ENCODE results near the gene HPRT1. TPM values are rescaled to one million over a fixed set of nuclear protein-coding genes. Genes with fewer than 3 reads are reported as not detected.

Gene HPRT1
- total RNA-seq (2022) = 48.0 and 50.2 TPM in 2 replicates
- percentile 71 among the genes with signal in this experiment for Bru-seq, nascent RNA
- percentile 67 among the genes with signal in this experiment for BruChase-seq, experiment 1, labeled RNA remaining after a 2-hour chase
- percentile 73 among the genes with signal in this experiment for BruChase-seq, experiment 2, labeled RNA remaining after a 6-hour chase
- long read RNA-seq, transcript HPRT1-201 (9 exons, 1,407 nt) = major isoform, 5 of 7 reads
- long read RNA-seq, partial matches to known transcripts = 0 of 7 reads
- long read RNA-seq, other reads (novel, unspliced or antisense) = 2 of 7 reads

- H3K4me1 Mint-ChIP-seq (ENCODE audit: low read depth, unreplicated experiment) = no peaks in the 10 kb centered on the region
- H3K27me3 Mint-ChIP-seq (ENCODE audit: insufficient read depth, unreplicated experiment) = no peaks in the 10 kb centered on the region
- intact Hi-C loops (cut with micrococcal nuclease; ENCODE audit: unreplicated experiment) = no loop called here
- peak within 1 kb of the TSS; percentile 84 for H3K4me3 Mint-ChIP-seq (ENCODE audit: unreplicated experiment)
- peaks cover 5% of the 10 kb centered on the region; the same call in 1 of the 2 replicates for H3K4me1 ChIP-seq
- DNase-seq = peak; percentile 80 to 82
- H3K27ac Mint-ChIP-seq (ENCODE audit: unreplicated experiment) = peak within 1 kb of the TSS; percentile 81
- H3K27me3 ChIP-seq (replicated peaks; ENCODE audit: control insufficient read depth, insufficient read depth, low read length) = no peaks in the 10 kb centered on the region
- no TSS peak for BruUV-seq (replicated peaks)
- TF ChIP-seq CTCF (IDR thresholded peaks at IDR 0.05; ENCODE audit: insufficient read depth in 1 of 2, low read depth in 1 of 2, low read length in 1 of 2, severe bottlenecking in 1 of 2, unreplicated experiment in 1 of 2) = no peak
- no peaks in the 10 kb centered on the region for H3K36me3 Mint-ChIP-seq (ENCODE audit: insufficient read depth, unreplicated experiment)
- H3K36me3 ChIP-seq (ENCODE audit: control insufficient read depth, insufficient read depth, low read length) = no peaks in the 10 kb centered on the region
- ChIA-PET POLR2A (interaction anchor here (1.0 kb wide), 1 partner anchor 476 kb away, joined by 4 read pairs; no protein-coding TSS in a partner anchor), CTCF (no interaction called here)
- no peaks in the 10 kb centered on the region for H3K9me3 ChIP-seq
- peak within 1 kb of the TSS; percentile 66 for H3K4me3 ChIP-seq (ENCODE audit: low read depth, low read length)
- H3K9me3 Mint-ChIP-seq (ENCODE audit: unreplicated experiment) = no peaks in the 10 kb centered on the region
Measured at GRCh38 chrX:134460005-134460861, at the start of gene HPRT1. Gene HPRT1 (plus strand): TSS chrX:134460165. CDS start chrX:134460312, 147 bp downstream.

GRCh38 chrX:134416087-134416486 is 43.9 kb upstream of the HPRT1 start:
- no peaks in the 10 kb centered on the region; the same call in 1 of the 2 replicates for H3K36me3 ChIP-seq (ENCODE audit: control insufficient read depth, insufficient read depth, low read length)
- 0 out of 2 replicates have a peak, but pooled peaks cover 3% of the 10 kb centered on the region for H3K4me1 ChIP-seq
- Mint-ChIP-seq H3K4me3 (ENCODE audit: unreplicated experiment) (no peak overlapping the region), H3K27me3 (ENCODE audit: insufficient read depth, unreplicated experiment) (no peaks in the 10 kb centered on the region), H3K4me1 (ENCODE audit: low read depth, unreplicated experiment) (no peaks in the 10 kb centered on the region), H3K27ac (ENCODE audit: unreplicated experiment) (no peak overlapping the region), H3K36me3 (ENCODE audit: insufficient read depth, unreplicated experiment) (peaks cover 8% of the 10 kb centered on the region), H3K9me3 (ENCODE audit: unreplicated experiment) (no peaks in the 10 kb centered on the region)
- ChIA-PET POLR2A (no interaction called here), CTCF (no interaction called here)
- no TSS peak for BruUV-seq (replicated peaks)
- H3K27me3 ChIP-seq (replicated peaks; ENCODE audit: control insufficient read depth, insufficient read depth, low read length) = no peaks in the 10 kb centered on the region
- H3K4me3 ChIP-seq (ENCODE audit: low read depth, low read length) = no peak overlapping the region
- H3K9me3 ChIP-seq = no peaks in the 10 kb centered on the region
- DNase-seq = no peak
- no peak for TF ChIP-seq CTCF (IDR thresholded peaks at IDR 0.05; ENCODE audit: insufficient read depth in 1 of 2, low read depth in 1 of 2, low read length in 1 of 2, severe bottlenecking in 1 of 2, unreplicated experiment in 1 of 2)
- intact Hi-C loops (cut with micrococcal nuclease; ENCODE audit: unreplicated experiment) = no loop called here

GRCh38 chrX:134418317-134419113 is 41.5 kb upstream of the HPRT1 start:
- Histone ChIP-seq H3K36me3 (ENCODE audit: control insufficient read depth, insufficient read depth, low read length) (no peaks in the 10 kb centered on the region; the same call in 1 of the 2 replicates), H3K4me1 (0 out of 2 replicates have a peak, but pooled peaks cover 3% of the 10 kb centered on the region), H3K9me3 (no peaks in the 10 kb centered on the region), H3K27me3 (replicated peaks; ENCODE audit: control insufficient read depth, insufficient read depth, low read length) (no peaks in the 10 kb centered on the region), H3K4me3 (ENCODE audit: low read depth, low read length) (no peak overlapping the region)
- ChIA-PET POLR2A (no interaction called here), CTCF (no interaction called here)
- no peak for DNase-seq
- no TSS peak for BruUV-seq (replicated peaks)
- H3K4me1 Mint-ChIP-seq (ENCODE audit: low read depth, unreplicated experiment) = no peaks in the 10 kb centered on the region
- no peaks in the 10 kb centered on the region for H3K27me3 Mint-ChIP-seq (ENCODE audit: insufficient read depth, unreplicated experiment)
- H3K27ac Mint-ChIP-seq (ENCODE audit: unreplicated experiment) = no peak overlapping the region
- peaks cover 8% of the 10 kb centered on the region for H3K36me3 Mint-ChIP-seq (ENCODE audit: insufficient read depth, unreplicated experiment)
- intact Hi-C loops (cut with micrococcal nuclease; ENCODE audit: unreplicated experiment) = no loop called here
- no peaks in the 10 kb centered on the region for H3K9me3 Mint-ChIP-seq (ENCODE audit: unreplicated experiment)
- no peak for TF ChIP-seq CTCF (IDR thresholded peaks at IDR 0.05; ENCODE audit: insufficient read depth in 1 of 2, low read depth in 1 of 2, low read length in 1 of 2, severe bottlenecking in 1 of 2, unreplicated experiment in 1 of 2)
- H3K4me3 Mint-ChIP-seq (ENCODE audit: unreplicated experiment) = no peak overlapping the region
